MV-4-11 (cell line): ENCODE measurements around the gene SSBP2.

Experiments
- DNase-seq: peaks from one replicate; lab custom pipeline; 2025; lab: John Stamatoyannopoulos, UW

Gene SSBP2

DNA sequence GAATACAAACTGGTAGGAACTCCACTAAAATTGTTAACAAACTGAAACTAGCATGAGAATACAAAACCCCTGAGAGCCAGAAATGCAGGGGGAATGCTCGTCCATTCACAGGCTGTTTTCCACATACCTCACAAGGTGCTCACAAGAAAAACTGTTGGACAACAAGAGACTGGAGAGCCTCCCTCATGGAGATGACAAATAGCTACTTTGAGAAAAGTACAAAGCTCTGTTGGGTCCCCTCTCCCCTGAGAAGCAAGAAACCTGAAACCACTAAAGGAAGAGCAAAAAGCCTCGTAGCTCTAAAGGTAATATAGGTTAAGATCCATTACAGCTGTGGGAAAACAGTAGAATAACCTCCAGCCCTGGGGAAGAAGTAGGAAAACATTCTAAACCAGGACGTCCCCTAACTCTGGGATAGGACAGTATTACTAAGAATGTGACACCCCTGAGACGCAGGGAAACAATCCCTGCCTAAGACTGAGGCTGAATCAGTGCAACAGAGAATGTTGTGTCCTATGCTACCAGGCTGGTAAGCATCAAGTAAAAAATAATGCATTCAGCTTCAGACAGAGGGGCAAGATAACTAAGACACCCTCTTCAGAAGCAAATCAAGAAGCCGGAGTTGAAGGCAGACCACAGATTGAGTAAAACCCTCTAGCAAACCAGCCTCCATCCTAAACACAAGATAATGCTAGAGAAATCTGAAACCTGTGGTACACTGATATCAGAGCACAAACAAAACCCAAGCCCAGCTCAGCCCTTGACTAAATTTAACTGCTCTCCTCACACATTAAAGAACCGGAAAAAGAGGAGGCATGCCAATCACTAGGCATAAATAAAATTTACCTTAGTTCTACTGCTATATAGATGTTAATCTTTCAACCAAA is 160.2 kb downstream of the SSBP2 start:
- no peak for DNase-seq

DNA sequence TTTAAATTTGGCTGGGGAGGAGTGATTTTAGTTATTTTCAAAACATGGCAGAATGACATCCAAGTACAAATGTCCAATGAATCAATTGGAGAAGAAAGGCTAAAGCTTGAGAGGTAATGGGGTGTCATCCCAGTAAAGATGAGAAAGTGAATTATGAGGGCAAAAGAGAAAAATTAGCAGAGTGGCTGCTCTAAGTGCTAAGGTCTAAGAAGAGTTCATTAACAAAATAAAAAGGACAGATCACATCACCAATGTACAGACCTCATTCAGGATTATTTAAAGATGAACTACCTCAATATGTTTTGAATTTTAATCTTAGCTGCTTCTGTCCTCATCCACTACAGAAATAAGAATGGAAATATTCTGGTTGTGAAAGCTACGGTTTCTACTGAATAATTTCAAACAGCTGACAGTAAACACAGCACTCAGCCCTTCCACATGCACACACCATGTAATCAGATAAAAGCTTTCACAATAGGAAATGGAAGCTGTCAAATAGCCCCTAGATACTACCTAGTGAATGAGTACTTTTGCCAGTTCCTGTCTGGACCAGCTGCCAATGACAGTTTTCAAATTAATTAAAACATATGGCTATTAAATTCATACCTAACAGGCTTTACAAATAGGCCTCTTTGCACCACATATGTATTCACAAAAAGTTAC is 171.5 kb downstream of the SSBP2 start:
- peak; percentile 51 for DNase-seq

DNA sequence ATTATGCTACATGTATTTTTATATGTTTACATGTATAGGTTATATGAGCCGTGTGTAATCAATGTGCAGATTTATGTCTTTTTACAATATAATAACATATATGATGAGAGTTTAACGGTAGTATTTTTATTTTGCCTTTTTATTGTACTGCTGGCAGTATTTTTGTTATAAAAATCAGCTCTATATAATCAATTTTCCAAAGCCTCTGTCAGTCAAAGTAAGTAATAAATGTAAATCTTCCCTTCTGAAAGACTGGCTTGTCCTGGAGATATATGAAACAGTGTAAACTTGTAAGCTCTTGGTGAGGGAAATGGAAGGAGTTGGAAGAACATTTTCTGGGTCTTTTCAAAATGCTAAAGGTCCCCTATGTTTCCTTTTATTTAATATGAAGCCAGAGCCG is 173.8 kb downstream of the SSBP2 start:
- no peak for DNase-seq

DNA sequence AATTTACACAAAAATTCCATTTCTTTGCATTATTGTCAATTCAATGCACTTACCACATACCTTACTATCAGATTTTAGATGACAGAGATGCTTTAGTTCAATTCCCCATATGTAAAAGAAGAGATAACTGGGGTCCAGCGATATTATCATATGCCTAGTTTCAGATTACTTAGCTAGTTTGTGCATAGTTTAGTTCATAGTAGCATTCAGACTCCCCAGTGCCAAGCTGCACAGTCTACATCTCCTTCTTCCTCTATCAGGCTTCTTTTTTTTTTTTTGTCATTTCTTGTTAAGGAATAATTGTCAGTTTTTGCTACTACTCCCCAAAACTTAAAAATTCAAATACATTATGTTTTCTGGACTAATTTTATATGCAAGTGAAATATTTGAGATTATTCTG is 175.0 kb downstream of the SSBP2 start:
- no peak for DNase-seq

DNA sequence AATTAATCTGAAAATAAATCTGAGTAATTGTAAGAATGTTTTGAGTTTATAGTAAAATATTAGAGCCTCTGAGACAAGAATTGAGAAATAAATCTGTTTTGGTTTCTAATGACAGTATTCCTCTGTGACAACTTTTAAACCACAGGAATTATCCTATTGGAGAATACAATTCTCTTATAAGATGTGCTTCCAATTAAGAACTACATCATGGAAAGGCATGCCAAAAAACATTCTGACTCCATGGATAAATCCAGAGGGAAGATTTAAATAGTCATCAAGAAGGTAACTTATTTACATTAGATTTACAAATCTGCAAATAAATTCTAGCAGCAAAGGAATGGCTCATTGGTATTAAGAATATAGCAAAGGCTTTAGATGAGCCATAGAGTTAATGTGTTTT is 178.7 kb downstream of the SSBP2 start:
- no peak for DNase-seq

DNA sequence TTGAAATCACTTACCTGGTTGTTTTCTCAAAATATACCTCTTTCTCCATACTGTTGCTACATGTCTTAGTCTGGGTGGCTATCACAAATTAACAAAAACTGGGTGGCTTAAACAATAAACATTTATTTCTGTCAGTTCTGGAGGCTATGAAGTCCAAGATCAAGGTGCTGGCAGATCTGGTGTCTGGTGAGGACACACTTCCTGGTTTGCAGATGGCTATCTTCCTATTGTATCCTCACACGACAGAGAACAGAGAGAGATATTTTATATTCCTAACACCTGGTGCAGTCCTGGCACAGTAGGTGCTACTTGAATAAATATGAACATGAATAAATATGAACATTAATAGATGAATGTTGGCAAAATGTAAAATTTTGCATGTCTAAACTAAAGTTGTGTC is 192.7 kb downstream of the SSBP2 start:
- DNase-seq, result no peak

DNA sequence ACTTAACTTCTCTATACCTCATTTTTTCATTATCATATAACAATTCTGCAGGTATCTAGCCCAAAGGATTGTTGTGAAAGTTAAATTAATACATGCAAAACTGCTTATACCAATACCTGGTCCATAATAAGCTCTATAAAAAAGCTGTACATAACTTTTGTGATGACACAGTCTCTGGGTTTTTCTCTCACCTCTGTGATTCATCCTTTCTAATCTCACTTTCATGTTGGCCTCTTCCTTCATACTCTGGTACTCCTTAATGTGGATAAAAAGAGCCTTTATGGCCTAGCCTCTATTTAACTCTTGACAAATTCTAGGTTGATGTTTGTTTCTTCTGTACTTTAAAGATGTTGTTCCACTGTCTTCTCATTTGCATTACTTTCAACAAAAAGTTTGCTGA is 194.1 kb downstream of the SSBP2 start:
- DNase-seq, result no peak

DNA sequence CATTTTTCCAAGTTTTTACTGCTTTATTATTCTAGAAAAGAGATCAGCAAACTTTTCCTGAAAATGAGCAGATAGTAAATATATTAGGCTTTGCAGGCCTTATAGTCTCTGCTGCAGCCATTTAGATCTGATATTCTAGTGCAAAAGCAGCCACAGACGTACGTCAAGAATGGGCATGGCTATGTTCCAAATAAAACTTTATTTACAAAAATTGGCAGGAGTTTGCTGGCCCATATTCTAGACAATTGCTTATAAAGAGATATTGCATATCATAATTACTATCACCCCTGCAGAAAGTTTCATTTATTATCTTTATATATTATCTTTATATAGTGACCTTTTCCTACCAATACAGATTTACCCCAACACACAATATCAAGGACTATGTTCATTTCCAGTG is 195.0 kb downstream of the SSBP2 start:
- no peak for DNase-seq

DNA sequence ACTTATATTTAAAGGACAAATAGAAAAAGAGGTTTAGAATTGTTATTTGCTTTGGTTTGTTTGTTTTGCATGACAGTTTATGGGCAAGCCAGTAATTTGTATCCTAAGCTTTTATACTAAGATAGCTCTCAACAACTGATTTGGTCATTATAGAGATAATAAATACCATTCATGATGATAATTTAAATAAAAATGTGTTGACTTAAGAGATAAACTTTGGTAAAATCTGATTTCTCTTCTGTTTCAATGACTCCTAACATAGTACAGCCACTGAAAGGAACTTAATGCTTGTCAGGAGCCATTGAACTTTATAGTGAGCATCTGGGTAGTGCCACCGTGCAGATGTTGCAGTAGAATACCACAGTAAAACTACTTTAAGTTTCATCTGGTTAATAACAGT is 196.2 kb downstream of the SSBP2 start:
- DNase-seq, result no peak

DNA sequence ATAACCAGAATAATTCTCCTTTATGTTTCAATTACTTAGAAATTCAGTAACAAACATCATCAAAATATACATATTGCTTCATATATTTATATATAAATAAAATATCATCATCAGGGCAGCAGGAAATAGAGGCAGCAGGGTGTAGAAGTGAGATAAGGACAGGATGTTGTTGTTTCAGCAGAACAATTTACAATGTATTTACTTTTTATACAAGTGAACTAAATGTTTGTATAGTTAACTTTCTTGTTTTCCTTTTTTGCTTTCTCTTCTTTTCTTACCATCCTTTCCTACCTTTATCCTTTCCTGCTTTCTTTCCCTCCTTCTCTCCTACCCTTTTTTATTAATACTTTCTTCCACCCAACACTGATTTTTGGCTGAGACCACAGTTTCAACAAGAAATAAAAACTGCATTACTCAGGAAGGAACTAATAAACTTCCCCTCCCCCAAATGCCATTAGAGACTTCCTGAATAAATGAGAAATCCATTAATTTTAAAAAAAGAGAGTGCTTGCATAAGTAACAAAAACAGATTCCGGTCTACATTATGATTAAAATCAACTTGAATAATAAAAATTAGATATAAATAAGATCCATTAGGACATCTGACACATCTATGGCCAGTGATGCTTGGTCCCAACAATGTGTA is 197.2 kb downstream of the SSBP2 start:
- no peak for DNase-seq

DNA sequence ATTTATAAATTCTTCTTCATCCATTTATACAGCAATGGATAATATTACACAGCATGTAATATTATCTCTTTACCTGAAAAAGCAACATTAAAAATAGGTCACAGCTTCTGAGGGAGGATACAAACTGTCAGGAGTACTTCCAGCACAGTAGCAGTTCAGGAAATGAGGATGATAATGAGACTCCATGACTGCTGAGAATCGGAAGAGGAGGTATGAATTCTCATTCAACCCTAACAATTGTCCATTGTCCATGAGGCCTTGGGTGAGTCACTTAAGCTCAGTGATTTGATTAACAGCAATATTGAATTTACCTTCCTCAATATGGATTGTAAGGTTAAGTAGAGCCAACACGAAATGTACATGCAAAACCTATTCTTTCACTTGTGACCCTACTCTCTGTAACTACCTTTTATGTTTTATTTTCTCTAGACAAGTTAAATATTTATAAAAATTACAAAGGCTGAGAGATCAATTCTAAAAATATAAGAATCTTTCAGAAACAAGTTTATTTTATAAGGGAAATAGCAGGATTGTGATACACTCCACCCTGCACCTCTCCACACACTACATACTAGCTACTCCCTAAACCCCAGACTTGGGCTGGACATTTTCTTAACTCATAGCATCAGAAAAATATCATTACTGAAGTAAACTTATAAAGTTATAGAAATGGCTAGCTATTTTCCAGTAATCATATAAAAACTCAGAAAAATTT is 197.9 kb downstream of the SSBP2 start:
- no peak for DNase-seq

DNA sequence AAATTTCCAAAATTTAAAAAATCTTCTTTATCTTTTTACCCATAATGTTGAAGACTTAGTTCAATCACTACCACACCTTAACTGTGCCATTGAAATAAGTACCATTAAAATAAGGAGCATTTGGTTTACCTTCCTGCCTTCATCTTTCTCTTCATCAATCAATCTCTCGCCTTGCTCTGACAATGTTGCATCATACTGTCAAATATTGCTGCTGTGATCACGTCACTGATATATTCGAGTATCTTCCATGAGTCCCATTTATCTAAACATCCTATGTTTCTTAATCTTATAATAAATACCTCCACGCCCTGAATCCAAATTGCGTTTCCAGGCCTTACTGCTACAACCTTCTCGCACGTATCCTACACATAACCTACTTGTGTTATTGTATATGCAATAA is 201.8 kb downstream of the SSBP2 start:
- DNase-seq, result no peak

DNA sequence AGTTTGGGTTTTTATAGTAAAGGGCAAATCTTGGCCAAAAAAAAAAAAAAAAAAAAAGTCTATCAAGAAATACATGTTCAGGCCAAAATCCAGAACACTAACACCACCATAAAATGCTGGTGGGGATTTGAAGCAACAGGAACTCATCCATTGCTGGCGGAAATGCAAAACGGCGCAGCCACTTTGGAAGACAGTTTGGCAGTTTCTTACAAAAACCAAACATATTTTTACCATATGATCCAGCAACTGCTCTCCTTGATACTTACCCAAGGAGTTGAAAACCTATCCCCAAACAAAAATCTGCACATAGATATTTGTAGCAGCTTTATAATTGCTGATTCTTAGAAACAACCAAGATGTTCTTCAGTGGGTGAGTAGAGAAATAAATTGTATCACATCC is 203.9 kb downstream of the SSBP2 start:
- no peak for DNase-seq

DNA sequence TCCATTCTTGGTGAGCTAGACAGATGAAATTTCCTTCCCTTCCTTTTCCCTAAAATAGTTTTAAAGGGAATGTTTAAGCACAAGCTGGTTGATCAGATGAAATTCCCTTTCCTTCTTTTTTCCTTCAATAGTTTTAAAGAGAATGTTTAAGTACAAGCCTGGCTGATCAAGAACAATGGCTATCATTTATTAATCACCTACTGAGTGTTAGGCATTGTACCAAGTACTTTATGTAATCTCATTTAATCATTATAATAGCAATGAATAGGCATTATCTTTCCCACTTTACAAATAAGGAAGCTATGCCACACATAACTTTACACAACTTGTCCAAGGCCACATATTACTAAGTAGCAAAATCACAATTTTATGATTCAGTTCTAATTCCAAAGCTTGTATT is 205.0 kb downstream of the SSBP2 start:
- no peak for DNase-seq

DNA sequence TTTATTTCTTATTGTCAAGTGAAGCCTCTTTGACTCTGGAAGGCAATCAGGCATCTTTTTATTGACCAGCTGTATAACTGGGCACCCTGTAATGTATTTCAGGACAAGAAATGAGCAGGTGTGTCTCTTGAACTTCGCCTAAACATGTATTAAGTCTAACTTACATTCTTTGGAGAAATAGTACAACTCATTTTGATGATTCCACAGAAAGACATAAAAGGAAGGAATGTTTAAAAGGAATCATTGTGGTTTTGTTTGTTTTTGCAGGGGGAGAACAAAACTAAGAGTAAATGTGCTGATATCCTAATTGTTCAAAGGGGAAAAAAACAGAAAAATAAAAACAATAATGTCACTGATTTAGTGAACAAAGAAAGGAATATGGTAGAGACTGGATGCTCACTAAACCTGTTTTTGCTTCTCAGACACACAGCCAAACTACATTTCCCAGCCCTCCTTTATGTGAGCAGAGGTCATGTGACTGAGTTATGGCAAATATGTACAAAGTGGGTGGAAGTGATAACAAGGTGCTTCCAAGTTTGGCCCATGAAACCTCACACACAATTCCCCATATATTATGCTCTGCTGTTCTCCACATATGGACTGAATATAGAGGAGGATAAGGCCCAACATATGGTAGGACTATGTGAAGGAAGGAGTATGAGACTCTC is 206.4 kb downstream of the SSBP2 start:
- DNase-seq, result no peak

DNA sequence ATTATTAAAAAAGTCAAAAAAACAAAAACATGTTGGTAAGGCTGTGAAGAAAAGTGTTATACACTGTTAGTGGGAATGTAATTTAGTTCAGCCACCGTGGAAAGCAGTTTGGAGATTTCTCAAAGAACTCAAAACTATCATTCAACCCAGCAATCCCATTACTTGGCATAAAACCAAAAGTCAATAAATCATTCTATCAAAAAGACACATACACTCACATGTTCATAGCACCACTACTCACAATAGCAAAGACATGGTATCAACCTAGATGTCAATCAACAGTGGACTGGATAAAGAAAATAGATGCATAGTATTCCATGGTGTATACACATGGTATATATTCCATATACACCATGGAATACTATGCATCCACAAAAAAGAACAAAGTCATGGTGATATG is 208.7 kb downstream of the SSBP2 start:
- DNase-seq, result no peak

DNA sequence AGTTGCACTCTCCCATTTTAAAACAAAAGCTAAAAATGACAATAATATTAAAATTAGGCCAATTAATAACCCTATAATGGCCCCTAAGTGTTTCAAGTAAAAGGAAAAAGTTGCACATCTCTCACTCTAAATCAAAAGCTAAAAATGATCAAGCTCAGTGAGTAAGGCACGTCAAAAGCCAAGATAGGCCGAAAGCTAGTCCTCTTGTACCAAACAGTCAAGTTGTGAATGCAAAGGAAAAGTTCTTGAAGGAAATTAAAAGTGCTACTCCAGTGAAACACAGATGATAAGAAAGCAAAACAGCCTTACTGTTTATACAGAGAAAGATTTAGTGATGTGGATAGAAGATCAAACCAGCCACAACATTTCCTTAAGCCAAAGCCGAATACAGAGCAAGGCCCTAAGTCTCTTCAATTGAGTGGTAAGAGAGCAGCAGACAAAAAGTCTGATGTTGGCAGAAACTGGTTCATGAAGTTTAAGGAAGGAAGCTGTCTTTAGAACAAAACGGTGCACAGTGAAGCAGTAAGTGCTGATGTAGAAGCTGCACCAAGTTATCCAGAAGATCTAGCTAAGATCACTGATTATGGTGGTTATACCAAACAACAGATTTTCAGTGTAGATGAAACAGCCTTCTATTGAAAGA is 212.9 kb downstream of the SSBP2 start:
- no peak for DNase-seq

DNA sequence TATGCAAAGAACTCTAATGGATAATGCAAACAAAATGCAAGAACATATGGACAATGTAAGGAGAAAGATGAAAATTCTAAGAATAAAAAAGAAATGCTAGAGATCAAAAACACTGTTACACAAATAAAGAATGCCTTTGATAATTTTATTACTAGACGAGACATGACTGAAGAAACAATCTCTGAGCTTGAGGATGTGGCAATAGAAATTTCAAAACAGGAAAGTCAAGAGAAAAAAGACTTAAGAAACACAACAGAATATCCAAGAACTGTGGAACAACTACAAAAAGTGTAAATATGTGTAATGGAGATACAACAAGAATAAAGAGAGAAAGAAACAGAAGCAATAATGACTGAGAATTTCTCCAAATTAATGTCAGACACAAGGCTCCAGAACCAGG is 216.5 kb downstream of the SSBP2 start:
- peak; percentile 21 for DNase-seq

DNA sequence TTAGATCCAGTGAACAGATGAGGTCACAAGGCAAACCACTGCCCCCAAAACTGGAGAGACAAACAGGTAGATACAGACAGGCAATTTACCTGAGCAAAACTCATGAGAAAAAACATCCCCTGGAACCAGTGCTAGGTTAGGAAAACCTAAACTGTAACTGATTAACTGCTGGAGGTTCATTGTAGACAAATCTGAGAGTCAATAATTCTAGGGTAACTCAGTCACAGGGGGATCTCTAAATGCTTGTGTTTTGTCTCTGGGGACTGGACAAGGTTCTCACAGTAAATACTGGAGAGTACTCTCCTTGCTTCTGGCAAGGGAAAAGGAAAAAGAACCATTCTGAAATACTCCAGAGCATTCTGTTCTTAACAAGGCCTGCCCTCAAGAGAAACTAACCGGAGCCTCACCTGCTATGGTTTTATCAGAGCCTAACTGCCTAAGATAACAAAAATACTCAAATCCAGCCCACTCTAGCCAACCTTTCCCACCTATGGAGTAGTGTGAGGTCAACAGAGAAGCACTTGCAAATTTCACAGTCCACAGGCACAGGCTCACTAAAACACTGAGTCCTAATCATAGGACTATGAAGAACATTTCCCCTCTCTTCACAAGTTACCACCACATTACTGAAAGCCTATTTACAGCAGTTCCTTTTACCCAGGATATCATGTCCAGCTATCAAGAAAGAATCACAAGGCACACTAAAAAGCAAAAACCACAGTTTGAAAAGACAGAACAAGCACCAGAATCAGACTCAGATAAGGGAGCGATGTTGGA is 217.1 kb downstream of the SSBP2 start:
- DNase-seq, result no peak

DNA sequence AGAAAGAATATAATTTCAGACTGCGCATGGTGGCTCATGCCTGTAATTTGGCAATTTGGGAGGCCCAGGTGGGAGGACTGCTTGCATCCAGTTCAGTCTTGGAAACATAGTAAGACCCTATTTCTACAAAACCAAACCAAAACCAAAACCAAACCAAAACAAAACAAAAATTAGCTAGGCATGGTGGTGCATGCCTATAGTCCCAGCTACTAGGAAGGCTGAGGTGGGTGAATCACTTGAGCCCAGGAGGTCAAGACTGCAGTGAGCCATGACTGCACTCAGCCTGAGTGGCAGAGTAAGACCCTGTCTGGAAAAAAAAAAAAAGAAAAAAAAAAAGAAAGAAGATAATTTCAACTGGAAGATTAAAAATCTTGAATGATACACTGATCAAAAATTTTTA is 220.0 kb downstream of the SSBP2 start:
- DNase-seq, result no peak

DNA sequence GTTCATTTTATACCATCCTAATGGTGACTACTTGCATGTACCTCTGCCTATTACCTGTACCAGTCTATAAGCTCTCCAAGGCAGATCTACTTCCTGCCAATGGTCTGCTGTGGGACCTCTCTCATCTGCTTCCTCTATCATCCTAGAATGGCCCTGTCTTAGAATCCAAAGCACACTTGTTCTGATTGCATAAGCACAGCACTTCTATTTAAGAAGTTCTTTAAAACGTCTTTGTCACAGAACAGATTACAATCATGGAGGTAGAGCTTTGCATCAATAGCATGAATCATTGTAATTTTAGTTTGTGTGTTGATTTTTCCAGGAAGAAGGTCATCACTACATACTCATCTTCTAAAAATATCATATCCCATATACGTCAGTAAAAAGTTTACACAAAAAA is 225.2 kb downstream of the SSBP2 start:
- DNase-seq, result peak; percentile 69
